Immature natural killer cell (primary cell): ENCODE results near the gene FCN1. TPM values are rescaled to one million over a fixed set of nuclear protein-coding genes. Genes with fewer than 3 reads are reported as not detected.

Experiments
- DNase-seq, 3 donors: peaks; one replicate each; pipeline ENCODE4 v3.0.0; 2022; ENCODE audit warnings: mixed read lengths in 1 of 3
- H3K27ac Mint-ChIP-seq, 6 donors: one replicate each; pipeline ENCODE4 v1.8.0; 2020; ENCODE audit warnings: mixed read lengths in 6 of 6, mild to moderate bottlenecking in 5 of 6, inconsistent platforms in 4 of 6, moderate library complexity in 3 of 6
- H3K27me3 Mint-ChIP-seq, 3 donors: one replicate each; pipeline ENCODE4 v1.8.0; 2020 to 2021; ENCODE audit warnings: low read depth in 3 of 3, mild to moderate bottlenecking in 3 of 3, mixed read lengths in 3 of 3, moderate library complexity in 3 of 3, inconsistent platforms in 1 of 3
- H3K36me3 Mint-ChIP-seq, 3 donors: one replicate each; pipeline ENCODE4 v1.8.0; 2020; ENCODE audit warnings: mixed read lengths in 3 of 3, inconsistent platforms in 2 of 3, mild to moderate bottlenecking in 2 of 3
- H3K4me1 Mint-ChIP-seq, 2 donors: one replicate each; pipeline ENCODE4 v1.8.0; 2020; ENCODE audit warnings: inconsistent platforms in 2 of 2, mild to moderate bottlenecking in 2 of 2, mixed read lengths in 2 of 2, moderate library complexity in 1 of 2
- H3K4me3 Mint-ChIP-seq, 5 donors: one replicate each; pipeline ENCODE4 v1.8.0; 2020; ENCODE audit warnings: mild to moderate bottlenecking in 5 of 5, mixed read lengths in 5 of 5, inconsistent platforms in 3 of 5, moderate library complexity in 3 of 5
- H3K9me3 Mint-ChIP-seq, 6 donors: one replicate each; pipeline ENCODE4 v1.8.0; 2020; ENCODE audit warnings: mild to moderate bottlenecking in 6 of 6, mixed read lengths in 6 of 6, inconsistent platforms in 4 of 6, moderate library complexity in 3 of 6
- polyA plus RNA-seq, 3 donors: library from polyadenylated mRNA; unstranded; fragments of 300-500 nt; fragmentation: Illumina TruSeq; gene quantifications; one replicate each; pipeline ENCODE4 v1.2.3, GENCODE V29; 2021

Gene FCN1
- polyA plus RNA-seq, 3 donors from 2014 or later: 8.9 to 47.6 (median 24.2) TPM

GRCh38 chr9:134892221-134892620 is 25.5 kb downstream of the FCN1 start:
- Mint-ChIP-seq H3K36me3 (no peaks in the 10 kb centered on the region), H3K27me3 (peaks cover 0 to 5% (median 2%) of the 10 kb centered on the region in 3 donors), H3K4me1 (no peaks in the 10 kb centered on the region), H3K27ac (no peak overlapping the region), H3K4me3 (no peak overlapping the region), H3K9me3 (no peaks in the 10 kb centered on the region)
- DNase-seq: no peak

- Mint-ChIP-seq H3K4me3 (no peak overlapping the region), H3K4me1 (no peaks in the 10 kb centered on the region), H3K36me3 (no peaks in the 10 kb centered on the region), H3K27ac (no peak overlapping the region), H3K9me3 (no peaks in the 10 kb centered on the region), H3K27me3 (peaks cover 0 to 5% (median 2%) of the 10 kb centered on the region in 3 donors)
- no peak for DNase-seq
These were observed 26.0 kb downstream of the FCN1 start for GRCh38 chr9:134891713-134892112.

DNA sequence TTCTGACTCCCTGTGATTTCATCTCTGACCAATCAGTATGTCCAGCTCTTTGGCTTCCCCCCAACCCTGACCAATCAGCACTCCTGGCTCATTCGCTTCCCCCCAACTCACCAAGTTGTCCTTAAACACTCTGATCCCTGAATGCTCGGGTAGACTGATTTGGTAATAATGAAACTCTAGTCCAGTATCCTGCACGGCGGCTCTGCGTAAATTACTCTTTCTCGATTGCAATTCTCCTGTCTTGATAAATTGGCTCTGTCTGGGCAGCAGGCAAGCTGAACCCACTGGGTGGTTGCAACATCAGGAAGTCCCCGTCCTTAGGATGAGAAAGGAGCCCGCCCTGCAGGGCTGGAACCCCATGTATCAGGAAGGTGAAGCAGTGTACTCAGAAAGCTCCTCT is 26.7 kb downstream of the FCN1 start:
- Mint-ChIP-seq H3K4me1 (no peaks in the 10 kb centered on the region), H3K4me3 (no peak overlapping the region), H3K27ac (no peak overlapping the region), H3K9me3 (no peaks in the 10 kb centered on the region), H3K36me3 (no peaks in the 10 kb centered on the region), H3K27me3 (peaks cover 0 to 3% (median 2%) of the 10 kb centered on the region in 3 donors)
- DNase-seq: no peak

DNA sequence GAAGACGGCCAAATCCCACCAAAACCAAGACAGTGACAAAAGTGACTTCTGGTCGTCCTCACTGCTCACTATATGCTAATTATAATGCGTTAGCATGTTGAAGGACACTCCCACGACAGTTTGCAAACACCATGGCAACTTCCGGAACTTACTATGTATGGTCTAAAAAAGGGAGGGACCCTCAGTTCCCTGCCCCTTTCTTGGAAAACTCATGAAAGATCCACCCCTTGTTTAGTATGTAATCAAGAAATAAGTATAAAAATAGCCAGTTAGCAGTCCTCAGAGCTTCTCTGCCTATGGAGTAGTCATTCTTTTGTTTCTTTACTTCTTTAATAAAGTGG is 27.6 kb downstream of the FCN1 start:
- Mint-ChIP-seq H3K36me3 (no peaks in the 10 kb centered on the region), H3K4me3 (no peak overlapping the region), H3K4me1 (no peaks in the 10 kb centered on the region), H3K27ac (no peak overlapping the region), H3K27me3 (peaks cover 0 to 2% (median 2%) of the 10 kb centered on the region in 3 donors), H3K9me3 (no peaks in the 10 kb centered on the region)
- no peak for DNase-seq

DNA sequence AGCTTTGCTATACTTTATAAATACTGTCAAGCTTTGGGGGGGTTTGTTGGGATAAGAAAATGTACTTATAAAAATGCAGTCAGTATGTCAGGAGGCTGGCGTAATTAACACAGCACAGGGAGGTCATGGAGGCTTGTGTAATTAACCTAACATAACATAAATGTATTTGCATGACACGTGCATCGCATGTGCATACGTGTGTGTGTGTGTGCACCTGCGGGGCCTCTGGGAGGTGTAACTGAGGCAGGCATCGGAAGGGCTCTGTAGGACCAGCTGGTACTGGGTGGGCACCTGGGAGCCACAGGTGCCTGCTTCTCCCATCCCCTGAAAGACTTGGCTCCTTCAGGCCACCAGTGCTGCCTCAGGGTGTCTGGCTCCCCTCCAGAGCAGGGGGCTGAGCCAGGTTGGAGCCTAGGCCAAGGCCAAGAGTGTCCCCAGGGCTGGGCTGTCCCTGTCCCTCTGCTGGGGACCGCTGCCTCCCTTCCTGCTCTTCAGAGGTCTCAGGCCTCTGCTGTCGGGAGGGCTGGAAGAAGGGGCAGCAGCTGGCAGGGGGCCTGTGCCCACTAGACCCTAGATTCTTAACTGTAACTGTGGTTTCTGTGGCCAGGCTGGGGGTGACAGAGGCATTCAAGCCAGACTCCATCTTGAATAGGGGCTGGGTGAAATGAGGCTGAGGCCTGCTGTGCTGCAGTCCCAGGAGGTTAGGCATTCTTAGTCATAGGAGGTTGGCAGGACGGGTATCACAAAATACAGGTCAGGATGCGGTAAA is 28.1 kb downstream of the FCN1 start:
- H3K9me3 Mint-ChIP-seq: no peaks in the 10 kb centered on the region
- H3K27me3 Mint-ChIP-seq: peaks cover 0 to 2% (median 2%) of the 10 kb centered on the region in 3 donors
- H3K4me3 Mint-ChIP-seq: no peak overlapping the region
- H3K27ac Mint-ChIP-seq: no peak overlapping the region
- H3K4me1 Mint-ChIP-seq: no peaks in the 10 kb centered on the region
- no peak for DNase-seq
- no peaks in the 10 kb centered on the region for H3K36me3 Mint-ChIP-seq

DNA sequence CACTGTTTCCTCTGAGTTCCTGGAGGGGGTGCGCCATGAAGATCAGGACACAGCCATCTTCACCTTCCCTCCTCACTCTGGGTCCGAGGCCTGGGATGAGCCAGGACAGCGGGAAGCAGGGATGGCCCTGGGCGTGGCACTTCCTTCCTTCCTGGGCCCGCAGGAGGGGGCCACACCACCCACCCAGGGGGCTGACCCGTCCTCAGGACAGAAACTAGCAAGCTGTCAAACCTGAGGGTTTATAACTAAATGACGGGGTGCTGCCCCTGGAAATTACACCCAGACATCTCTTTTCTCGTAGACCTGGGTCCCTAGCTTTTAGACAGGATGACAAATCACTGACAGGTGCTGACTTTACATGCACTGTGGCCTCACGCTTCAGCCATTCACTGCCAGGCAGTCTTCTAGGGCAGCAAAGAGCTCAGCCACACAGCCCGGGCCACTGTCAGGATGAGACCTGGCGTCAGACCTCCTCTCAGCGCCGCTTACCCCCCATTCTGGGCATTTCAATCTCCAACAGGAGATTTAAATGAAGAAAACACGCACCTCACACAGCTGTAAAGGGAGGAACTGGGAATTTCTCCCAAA is 29.0 kb downstream of the FCN1 start:
- DNase-seq: no peak
- Mint-ChIP-seq H3K27ac (no peak overlapping the region), H3K36me3 (no peaks in the 10 kb centered on the region), H3K9me3 (no peaks in the 10 kb centered on the region), H3K27me3 (peaks cover 0 to under 1% (median 0%) of the 10 kb centered on the region in 3 donors), H3K4me1 (no peaks in the 10 kb centered on the region), H3K4me3 (no peak overlapping the region)

DNA sequence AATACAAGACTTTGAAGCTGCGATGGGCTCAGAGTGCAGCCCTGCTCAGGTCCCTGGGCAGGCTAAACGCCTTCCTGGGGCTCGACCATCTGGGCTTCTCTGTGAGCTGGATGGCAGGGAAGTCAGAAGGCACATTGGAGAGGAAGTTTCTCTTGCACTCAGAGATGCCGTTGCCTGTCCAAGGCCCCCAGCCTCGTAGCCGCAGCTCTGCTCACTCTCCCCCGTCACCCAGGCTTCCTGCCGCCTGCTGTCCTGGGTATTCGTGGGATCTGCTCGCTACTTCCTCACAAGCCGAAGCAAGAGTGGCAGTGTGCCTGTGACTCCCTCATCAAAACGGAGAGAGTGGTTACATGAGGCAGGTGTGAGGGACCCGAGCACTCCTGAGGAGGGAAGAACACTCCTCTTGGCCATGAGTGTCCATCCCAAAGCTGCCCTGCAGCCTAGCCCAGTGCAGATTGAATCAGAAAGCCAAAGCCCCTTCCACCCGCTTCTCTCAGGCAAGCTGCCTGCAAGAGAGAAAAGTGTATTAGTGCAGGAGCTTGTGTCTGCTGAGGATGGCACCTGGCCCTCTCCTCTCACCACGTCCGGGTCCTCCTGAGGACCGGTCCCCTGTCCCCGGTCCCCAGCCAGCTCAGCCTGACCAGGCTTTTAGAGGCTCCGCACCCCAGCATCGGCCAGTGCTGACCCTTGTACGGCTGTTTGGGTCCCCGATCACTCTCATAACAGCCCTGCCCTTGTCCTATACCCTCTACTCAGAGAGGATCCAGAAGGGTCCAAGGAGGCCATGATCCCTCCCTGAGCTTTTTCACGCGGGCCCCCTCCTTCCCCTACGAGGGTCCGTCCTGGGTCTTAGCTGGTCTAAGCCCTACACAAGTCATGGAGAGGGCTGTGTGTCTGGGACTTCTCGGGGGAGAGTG is 29.8 kb downstream of the FCN1 start:
- no peak overlapping the region for H3K27ac Mint-ChIP-seq
- no peaks in the 10 kb centered on the region for H3K4me1 Mint-ChIP-seq
- no peak overlapping the region for H3K4me3 Mint-ChIP-seq
- no peaks in the 10 kb centered on the region for H3K36me3 Mint-ChIP-seq
- H3K27me3 Mint-ChIP-seq: no peaks in the 10 kb centered on the region
- H3K9me3 Mint-ChIP-seq: no peaks in the 10 kb centered on the region
- no peak for DNase-seq

- Mint-ChIP-seq H3K36me3 (no peaks in the 10 kb centered on the region), H3K27ac (no peak overlapping the region), H3K9me3 (no peaks in the 10 kb centered on the region), H3K27me3 (no peaks in the 10 kb centered on the region), H3K4me3 (no peak overlapping the region), H3K4me1 (no peaks in the 10 kb centered on the region)
- DNase-seq: no peak
These were observed 30.5 kb downstream of the FCN1 start for GRCh38 chr9:134887219-134887618.

- Mint-ChIP-seq H3K27ac (no peak overlapping the region), H3K36me3 (no peaks in the 10 kb centered on the region), H3K4me1 (no peaks in the 10 kb centered on the region), H3K9me3 (no peaks in the 10 kb centered on the region), H3K27me3 (no peaks in the 10 kb centered on the region), H3K4me3 (no peak overlapping the region)
- no peak for DNase-seq
These were observed 31.2 kb downstream of the FCN1 start for GRCh38 chr9:134886413-134886913.

DNA sequence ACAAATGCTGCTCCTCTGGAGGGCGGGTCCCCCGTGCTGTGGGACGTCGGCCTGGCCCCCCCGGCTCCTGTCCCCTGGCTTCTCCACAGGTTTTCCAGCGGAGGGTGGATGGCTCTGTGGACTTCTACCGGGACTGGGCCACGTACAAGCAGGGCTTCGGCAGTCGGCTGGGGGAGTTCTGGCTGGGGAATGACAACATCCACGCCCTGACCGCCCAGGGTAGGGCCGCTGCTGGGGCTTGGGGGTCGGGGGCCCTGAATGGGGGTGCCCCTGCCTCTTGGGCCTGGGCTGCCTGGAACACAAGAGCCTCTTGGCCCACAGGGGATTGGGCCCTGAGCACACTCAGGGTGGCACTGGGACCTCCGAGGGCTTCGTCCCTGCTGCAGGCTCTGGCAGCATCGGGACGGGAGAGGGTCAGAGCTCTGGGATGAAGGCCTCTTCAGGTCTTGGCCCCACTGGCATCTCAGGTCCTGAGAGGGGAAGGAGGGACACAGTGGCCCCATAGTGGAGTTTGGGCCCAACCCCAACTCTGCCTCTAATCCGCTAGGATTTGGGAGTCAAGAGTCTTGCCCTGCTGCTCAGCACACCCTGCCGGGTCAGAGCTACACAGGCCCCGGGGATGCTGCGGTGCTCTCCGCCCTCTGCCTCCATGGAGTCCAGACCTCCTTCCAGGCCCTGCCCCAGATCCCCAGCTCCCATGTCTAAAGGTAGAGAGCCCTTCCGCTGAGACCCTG is 31.9 kb downstream of the FCN1 start:
- no peak for DNase-seq
- Mint-ChIP-seq H3K9me3 (no peaks in the 10 kb centered on the region), H3K27ac (no peak overlapping the region), H3K27me3 (no peaks in the 10 kb centered on the region), H3K36me3 (no peaks in the 10 kb centered on the region), H3K4me3 (no peak overlapping the region), H3K4me1 (no peaks in the 10 kb centered on the region)

DNA sequence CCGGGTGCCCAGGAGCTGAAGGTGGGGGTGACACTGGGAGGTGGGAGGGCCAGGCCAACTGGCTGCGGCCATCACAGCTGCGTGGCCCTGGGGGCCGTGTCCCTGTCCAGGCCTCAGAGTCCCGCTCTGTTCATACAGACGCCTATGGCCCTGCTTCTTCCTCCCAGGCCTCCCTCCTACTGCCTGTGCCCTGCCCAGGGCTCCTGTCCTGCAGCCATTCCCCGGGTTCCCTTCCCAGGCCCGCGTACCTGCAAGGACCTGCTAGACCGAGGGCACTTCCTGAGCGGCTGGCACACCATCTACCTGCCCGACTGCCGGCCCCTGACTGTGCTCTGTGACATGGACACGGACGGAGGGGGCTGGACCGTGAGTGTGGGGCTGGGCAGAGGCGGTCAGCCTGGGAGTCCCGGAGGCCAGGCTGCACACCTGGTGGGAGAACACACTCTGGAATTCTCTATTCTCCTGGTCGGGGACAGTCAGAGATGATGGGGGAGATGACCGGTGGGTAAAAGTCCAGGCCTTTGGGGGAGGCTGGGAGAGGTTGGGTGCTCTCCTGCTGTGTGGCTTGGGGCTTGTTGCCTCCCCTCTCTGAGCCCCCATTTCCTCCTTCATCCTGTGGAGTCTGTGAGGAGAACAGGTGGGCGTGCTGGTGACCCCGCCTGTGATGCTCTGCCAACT is 32.6 kb downstream of the FCN1 start:
- no peaks in the 10 kb centered on the region for H3K36me3 Mint-ChIP-seq
- H3K27me3 Mint-ChIP-seq: no peaks in the 10 kb centered on the region
- DNase-seq: no peak
- H3K27ac Mint-ChIP-seq: no peak overlapping the region
- no peak overlapping the region for H3K4me3 Mint-ChIP-seq
- H3K9me3 Mint-ChIP-seq: no peaks in the 10 kb centered on the region
- no peaks in the 10 kb centered on the region for H3K4me1 Mint-ChIP-seq

DNA sequence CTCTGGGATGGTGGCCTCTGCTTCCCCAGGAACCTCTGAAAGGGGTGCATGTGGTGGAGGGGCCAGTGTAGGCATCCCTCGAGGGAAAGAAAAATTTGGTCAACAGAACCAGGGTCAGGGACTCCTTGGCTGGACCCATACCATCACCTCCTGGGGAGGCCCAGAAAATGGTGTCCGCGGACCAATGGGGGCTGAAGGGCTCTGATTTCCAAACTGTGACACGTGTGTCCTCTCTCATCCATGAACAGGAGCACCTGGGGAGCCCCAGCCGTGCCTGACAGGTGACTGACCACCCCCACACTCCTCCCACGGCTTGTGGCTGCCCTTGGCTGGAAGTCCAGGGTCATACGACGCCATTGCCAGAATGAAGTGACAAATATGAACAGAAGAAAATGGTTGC is 33.2 kb downstream of the FCN1 start:
- Mint-ChIP-seq H3K9me3 (no peaks in the 10 kb centered on the region), H3K4me1 (no peaks in the 10 kb centered on the region), H3K27me3 (peaks cover 0 to 3% (median 0%) of the 10 kb centered on the region in 3 donors), H3K27ac (no peak overlapping the region), H3K36me3 (no peaks in the 10 kb centered on the region), H3K4me3 (no peak overlapping the region)
- DNase-seq: no peak
